HepG2 (cell line): ENCODE results near the gene CRY1.

ENCODE experiments used
- GPN1 ChIP-seq: sonication (generic); formaldehyde crosslinking; IDR thresholded peaks from 2 replicates; pipeline ENCODE4 v1.5.1; 2020; ENCODE audit warnings: missing genetic modification reagents, borderline replicate concordance
- HDAC1 ChIP-seq: sonication (generic); formaldehyde crosslinking; IDR thresholded peaks from 2 replicates; pipeline ENCODE4 v1.5.1; 2020; ENCODE audit warnings: mild to moderate bottlenecking, missing genetic modification reagents
- ZFP36 ChIP-seq: fragments of 150-350 bp; IDR thresholded peaks from 2 replicates; pipeline ENCODE4 v1.6.1; 2018; ENCODE audit warnings: borderline replicate concordance, low read length, low read depth; ENCODE audit not compliant: partially characterized antibody
- ZNF121 ChIP-seq: sonication (generic); formaldehyde crosslinking; IDR thresholded peaks from 2 replicates; pipeline ENCODE4 v1.5.0; 2020; ENCODE audit warnings: mild to moderate bottlenecking, missing genetic modification reagents
- TF ChIP-seq, protein P1 (sequence below): sonication (generic); formaldehyde crosslinking; IDR thresholded peaks from 2 replicates; pipeline ENCODE4 v1.5.0; 2020; ENCODE audit warnings: mild to moderate bottlenecking, missing genetic modification reagents, moderate library complexity
- TF ChIP-seq, protein P2 (sequence below): sonication (generic); formaldehyde crosslinking; IDR thresholded peaks from 2 replicates; pipeline ENCODE4 v1.4.0; 2020; ENCODE audit warnings: mild to moderate bottlenecking, missing genetic modification reagents

DNA sequence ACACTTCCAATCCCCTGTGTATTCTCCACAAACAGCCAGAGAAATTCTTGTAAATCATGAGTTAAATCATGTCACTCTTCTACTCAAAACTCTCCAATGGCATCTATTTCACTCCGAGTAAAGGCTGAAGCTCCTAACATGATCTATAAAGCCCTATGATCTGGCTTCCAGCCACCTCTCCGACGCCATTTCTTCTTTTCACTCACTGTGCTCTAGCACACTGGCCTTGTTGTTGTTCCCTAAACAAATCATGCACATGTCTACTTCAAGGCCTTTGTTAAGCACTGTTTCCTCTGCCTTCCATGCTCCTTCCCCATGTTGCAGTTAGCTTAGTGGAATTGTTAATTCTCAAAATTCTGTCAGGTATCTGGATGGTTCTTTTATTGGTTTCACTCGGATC is 76.3 kb downstream of the CRY1 start:
- no peak for TF ChIP-seq HDAC1 (CRISPR knock-in tag)
- TF ChIP-seq, protein P1, sequence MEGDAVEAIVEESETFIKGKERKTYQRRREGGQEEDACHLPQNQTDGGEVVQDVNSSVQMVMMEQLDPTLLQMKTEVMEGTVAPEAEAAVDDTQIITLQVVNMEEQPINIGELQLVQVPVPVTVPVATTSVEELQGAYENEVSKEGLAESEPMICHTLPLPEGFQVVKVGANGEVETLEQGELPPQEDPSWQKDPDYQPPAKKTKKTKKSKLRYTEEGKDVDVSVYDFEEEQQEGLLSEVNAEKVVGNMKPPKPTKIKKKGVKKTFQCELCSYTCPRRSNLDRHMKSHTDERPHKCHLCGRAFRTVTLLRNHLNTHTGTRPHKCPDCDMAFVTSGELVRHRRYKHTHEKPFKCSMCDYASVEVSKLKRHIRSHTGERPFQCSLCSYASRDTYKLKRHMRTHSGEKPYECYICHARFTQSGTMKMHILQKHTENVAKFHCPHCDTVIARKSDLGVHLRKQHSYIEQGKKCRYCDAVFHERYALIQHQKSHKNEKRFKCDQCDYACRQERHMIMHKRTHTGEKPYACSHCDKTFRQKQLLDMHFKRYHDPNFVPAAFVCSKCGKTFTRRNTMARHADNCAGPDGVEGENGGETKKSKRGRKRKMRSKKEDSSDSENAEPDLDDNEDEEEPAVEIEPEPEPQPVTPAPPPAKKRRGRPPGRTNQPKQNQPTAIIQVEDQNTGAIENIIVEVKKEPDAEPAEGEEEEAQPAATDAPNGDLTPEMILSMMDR (CRISPR knock-in tag): no peak
- no peak for TF ChIP-seq ZNF121 (CRISPR knock-in tag)
- TF ChIP-seq, protein P2, sequence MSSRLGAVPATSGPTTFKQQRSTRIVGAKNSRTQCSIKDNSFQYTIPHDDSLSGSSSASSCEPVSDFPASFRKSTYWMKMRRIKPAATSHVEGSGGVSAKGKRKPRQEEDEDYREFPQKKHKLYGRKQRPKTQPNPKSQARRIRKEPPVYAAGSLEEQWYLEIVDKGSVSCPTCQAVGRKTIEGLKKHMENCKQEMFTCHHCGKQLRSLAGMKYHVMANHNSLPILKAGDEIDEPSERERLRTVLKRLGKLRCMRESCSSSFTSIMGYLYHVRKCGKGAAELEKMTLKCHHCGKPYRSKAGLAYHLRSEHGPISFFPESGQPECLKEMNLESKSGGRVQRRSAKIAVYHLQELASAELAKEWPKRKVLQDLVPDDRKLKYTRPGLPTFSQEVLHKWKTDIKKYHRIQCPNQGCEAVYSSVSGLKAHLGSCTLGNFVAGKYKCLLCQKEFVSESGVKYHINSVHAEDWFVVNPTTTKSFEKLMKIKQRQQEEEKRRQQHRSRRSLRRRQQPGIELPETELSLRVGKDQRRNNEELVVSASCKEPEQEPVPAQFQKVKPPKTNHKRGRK: no peak
- no peak for TF ChIP-seq GPN1 (CRISPR knock-in tag)
- no peak for TF ChIP-seq ZFP36
